Cardiac fibroblast (primary cell): ENCODE measurements around the gene GPR149.
A peak's percentile ranks its signal among the peaks of the same experiment; 100 is the strongest.

Source experiments
- DNase-seq, 2 donors: peaks; one replicate each; pipeline versions ENCODE4 v3.0.0 to v3.0.0-alpha.2; 2010; ENCODE audit warnings: low read depth in 2 of 2
- H3K4me3 ChIP-seq, 2 donors: replicated peaks in 1 of 2; 1 replicate in 1 of 2; 2 replicates in 1 of 2; pipeline ENCODE4 v1.5.1; 2011; ENCODE audit warnings: low read depth in 2 of 2, low read length in 2 of 2, mild to moderate bottlenecking in 2 of 2, moderate library complexity in 1 of 2
- TF ChIP-seq, protein P1 (sequence below): IDR thresholded peaks from one replicate; pipeline ENCODE4 v1.5.1; 2011; ENCODE audit warnings: low read depth, mild to moderate bottlenecking, low read length, inconsistent platforms

The GPR149 gene

DNA sequence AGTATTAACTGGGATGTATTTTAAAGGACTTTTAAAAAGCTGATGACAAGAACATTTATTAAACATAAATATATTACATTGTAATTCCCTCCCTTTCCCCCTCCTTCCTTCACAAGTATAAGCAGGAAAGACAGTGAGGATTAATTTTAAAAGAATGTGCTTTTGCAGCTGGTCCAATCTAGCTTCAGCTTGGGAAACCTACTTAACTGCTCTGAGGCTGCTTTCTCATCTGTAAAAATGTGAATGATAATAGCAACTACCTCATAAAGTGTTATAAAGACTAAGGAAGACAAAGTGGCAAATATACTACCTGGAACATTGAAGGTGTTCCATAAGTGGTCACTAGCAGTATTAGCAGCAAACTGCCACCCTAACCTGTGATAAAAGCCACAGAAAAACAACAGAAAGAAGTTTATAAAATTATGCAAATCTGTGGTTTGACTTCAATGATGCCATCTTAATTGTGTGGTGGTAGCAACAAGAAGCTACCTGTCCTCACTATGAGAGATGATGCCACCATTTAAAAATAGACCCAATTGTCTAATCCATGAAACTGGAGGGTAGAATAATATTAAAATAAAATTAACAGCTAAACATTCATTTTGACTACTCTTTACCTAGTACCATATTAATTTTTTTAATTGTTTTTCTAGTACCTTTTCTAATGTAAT, 125.7 kb downstream of the GPR149 start:
- no peak overlapping the region for H3K4me3 ChIP-seq
- DNase-seq: peak; percentile 12 to 47
- TF ChIP-seq, protein P1, sequence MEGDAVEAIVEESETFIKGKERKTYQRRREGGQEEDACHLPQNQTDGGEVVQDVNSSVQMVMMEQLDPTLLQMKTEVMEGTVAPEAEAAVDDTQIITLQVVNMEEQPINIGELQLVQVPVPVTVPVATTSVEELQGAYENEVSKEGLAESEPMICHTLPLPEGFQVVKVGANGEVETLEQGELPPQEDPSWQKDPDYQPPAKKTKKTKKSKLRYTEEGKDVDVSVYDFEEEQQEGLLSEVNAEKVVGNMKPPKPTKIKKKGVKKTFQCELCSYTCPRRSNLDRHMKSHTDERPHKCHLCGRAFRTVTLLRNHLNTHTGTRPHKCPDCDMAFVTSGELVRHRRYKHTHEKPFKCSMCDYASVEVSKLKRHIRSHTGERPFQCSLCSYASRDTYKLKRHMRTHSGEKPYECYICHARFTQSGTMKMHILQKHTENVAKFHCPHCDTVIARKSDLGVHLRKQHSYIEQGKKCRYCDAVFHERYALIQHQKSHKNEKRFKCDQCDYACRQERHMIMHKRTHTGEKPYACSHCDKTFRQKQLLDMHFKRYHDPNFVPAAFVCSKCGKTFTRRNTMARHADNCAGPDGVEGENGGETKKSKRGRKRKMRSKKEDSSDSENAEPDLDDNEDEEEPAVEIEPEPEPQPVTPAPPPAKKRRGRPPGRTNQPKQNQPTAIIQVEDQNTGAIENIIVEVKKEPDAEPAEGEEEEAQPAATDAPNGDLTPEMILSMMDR: no peak

DNA sequence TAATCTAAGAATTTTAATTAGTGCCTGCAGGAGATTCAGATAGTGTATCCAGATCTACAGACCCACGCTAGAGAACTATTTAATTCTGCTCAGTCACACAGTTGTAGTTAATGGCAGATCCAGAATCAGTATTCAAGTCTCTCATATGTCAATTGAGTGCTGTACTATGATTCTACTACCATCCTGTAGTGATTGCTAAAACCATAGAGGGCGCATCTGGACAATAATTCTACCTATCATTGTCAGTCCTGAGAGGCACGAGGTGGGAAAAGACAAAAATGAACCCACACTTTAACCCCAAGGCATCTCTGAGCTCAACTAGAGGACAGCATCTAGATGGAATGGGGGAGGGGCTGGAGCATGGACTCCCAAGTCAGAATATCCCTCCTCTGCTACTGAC, 128.4 kb downstream of the GPR149 start:
- no peak overlapping the region for H3K4me3 ChIP-seq
- TF ChIP-seq, protein P1: no peak
- no peak for DNase-seq

DNA sequence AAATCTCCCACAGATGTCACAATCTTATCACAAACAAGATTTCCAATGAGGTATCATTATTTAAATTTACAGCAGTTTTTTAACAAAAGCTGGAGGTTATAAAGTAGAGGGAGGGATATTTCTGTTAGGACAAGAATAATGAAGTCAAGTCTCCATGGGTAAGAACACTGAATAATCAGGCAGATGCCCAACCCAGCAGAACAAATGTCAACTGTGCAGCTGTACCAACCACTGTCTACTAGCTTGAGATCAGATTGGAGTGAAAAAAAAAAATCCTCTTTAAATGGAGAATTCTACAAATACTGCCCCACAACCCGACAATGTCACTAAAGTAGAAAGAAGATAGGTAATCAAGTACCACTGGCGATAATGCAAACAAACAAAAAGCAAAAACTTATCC, 136.0 kb downstream of the GPR149 start:
- H3K4me3 ChIP-seq: no peak overlapping the region
- TF ChIP-seq, protein P1: no peak
- DNase-seq: no peak

DNA sequence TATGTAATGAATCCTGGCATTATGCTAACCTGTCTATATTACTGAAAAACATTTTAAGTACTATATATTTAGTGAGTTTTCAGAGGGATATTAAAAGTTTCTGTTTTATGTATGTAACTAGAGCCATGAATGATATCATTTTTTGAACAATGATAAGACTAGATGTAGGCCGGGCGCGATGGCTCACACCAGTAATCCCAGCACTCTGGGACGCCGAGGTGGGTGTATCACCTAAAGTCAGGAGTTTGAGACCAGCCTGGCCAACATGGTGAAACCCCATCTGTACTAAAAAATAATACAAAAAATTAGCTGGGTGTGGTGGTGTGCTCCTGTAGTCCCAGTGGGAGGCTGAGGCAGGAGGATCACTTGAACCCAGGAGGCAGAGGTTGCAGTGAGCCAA, 139.8 kb downstream of the GPR149 start:
- DNase-seq: no peak
- H3K4me3 ChIP-seq: no peak overlapping the region
- TF ChIP-seq, protein P1: no peak
